ENCODE results near the gene SH3BP1.
"Not testable (repeated sequence)": the region's sequence is repeated elsewhere in the genome, so short reads cannot be mapped to it uniquely, and the experiment has no call there.

The SH3BP1 gene

DNA sequence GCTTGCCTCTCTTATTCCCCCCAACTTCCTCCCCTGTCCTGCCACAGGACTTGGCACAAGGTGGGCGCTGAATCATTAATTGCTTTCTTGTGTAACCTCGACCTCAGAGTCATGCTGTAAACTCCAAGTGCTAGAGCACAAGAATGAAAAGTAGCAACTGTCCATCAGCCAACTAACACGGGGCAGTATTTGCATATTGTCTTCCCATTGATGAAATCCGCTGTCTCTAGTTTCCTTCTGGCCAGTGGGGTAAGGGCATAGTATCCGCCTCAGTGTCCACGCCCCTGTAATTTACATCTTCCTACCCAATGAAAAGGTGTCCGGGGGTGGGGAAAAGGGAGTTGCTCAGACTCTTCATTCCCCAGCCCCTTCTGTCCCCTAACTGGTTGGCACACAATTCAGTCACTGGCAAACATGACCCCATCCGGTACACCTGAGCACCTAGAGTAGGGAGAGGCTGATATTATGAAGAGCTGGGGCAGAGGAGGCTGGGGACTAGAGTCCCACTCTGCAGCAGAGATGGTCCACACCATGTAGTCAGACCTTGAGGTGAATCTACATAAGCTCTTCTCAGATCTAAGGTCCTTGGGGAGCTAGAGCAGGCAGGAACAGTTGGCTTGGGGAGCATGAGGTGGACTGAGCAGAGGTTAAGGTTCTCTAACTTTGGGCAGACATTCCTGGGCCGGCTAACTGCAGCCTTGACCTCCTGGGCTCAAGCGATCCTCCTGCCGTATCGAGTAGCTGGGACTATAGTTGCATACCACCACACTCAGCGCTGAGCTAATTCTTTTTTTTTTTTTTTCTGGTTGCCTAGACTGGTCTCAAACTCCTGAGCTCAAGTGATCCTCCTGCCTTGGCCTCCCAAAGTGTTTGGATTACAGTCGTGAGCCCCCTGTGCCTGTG, 37.7 kb upstream of the SH3BP1 start:
- Histone ChIP-seq H3K27ac (no peak overlapping the region), H3K36me3 (replicated peaks) (no peaks in the 10 kb centered on the region), H3K4me3 (ENCODE audit: low read depth, low read length) (no peak overlapping the region), H3K27me3 (replicated peaks) (no peaks in the 10 kb centered on the region)
- in situ Hi-C loops (cut with HindIII; ENCODE audit: low pct_ligation_motif_present, low sequenced_read_pairs) = no loop called here
- no peak for TF ChIP-seq CTCF (IDR thresholded peaks at IDR 0.05; ENCODE audit: low read depth, low read length, missing control alignments)
- DNase-seq = peak; percentile 16

GRCh38 chr22:37602546-37603277, 36.8 kb upstream of the SH3BP1 start:
- H3K4me3 ChIP-seq (ENCODE audit: low read depth, low read length); in situ Hi-C loops (cut with HindIII; ENCODE audit: low pct_ligation_motif_present, low sequenced_read_pairs); H3K27me3 ChIP-seq (replicated peaks); DNase-seq; H3K36me3 ChIP-seq (replicated peaks); H3K27ac ChIP-seq: not testable (repeated sequence)

GRCh38 chr22:37604074-37604473, 35.4 kb upstream of the SH3BP1 start:
- DNase-seq = no peak
- in situ Hi-C loops (cut with HindIII; ENCODE audit: low pct_ligation_motif_present, low sequenced_read_pairs) = no loop called here
- Histone ChIP-seq H3K4me3 (ENCODE audit: low read depth, low read length) (no peak overlapping the region), H3K27ac (no peak overlapping the region), H3K36me3 (replicated peaks) (no peaks in the 10 kb centered on the region), H3K27me3 (replicated peaks) (no peaks in the 10 kb centered on the region)
- TF ChIP-seq CTCF (IDR thresholded peaks at IDR 0.05; ENCODE audit: low read depth, low read length, missing control alignments) = no peak

DNA sequence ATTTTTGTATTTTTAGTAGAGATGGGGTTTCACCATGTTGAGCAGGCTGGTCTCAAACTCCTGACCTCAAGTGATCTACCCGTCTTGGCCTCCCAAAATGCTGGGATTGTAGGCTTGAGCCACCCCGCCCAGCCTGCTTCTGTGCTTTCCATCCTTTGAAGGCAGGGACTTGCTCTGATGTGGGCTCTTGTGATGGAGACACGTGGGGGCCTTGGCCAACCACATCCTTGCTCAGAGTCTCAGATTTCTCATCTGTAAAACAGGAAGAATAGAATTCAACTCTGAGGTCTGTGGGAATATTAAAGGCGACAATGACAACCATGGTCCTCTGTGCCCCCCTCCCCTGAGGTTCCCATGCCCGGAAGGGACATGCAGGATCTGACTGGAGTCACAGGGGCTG, 34.6 kb upstream of the SH3BP1 start:
- DNase-seq = no peak
- no peaks in the 10 kb centered on the region for H3K27me3 ChIP-seq (replicated peaks)
- no peak overlapping the region for H3K27ac ChIP-seq
- no peak overlapping the region for H3K4me3 ChIP-seq (ENCODE audit: low read depth, low read length)
- H3K36me3 ChIP-seq (replicated peaks) = no peaks in the 10 kb centered on the region
- no peak for TF ChIP-seq CTCF (IDR thresholded peaks at IDR 0.05; ENCODE audit: low read depth, low read length, missing control alignments)
- in situ Hi-C loops (cut with HindIII; ENCODE audit: low pct_ligation_motif_present, low sequenced_read_pairs) = no loop called here

DNA sequence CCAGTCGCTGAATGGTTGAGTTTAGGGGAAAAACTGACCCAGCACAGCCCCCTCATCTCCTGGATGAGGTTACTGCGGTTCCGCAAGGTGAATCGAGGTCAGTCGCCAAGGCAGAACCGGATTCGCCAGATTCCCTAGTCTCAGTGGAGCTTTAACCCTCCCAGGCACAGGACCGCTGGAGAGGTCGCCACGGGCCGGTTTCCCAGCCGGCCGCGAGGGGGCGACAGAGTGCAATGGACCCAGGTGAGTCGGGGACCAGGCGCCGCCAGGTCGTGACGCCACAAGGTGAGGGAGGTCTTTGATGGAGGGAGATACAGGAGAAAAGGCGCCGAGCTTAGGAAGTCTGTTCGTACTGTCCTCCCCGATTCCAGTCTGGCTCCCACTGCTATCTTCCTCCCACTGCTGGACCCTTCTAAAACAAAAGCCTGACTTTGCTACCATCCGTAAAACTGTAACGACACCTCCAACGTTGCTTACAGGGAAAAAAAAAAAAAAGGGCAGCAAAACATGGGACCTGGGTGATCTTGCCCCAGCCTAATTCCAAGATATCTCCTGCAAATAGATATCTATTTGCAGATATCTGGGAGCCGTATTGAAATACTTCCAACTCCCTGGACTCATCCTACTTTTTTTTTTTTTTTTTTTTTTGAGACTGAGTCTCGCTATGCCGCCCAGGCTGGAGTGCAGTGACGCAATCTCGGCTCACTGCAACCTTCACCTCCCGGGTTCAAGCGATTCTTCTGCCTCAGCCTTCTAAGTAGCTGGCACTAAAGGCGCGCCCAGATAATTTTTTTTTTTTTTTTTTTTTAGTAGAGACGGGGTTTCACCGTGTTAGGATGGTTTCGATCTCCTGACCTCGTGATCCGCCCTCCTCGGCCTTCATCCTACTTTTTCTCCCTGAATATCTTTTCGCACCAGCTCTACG, 32.2 kb upstream of the SH3BP1 start:
- peak; percentile 99 for TF ChIP-seq CTCF (IDR thresholded peaks at IDR 0.05; ENCODE audit: low read depth, low read length, missing control alignments)
- DNase-seq = peak; percentile 29
- Histone ChIP-seq H3K36me3 (replicated peaks) (no peaks in the 10 kb centered on the region), H3K27ac (no peak overlapping the region), H3K27me3 (replicated peaks) (no peaks in the 10 kb centered on the region), H3K4me3 (ENCODE audit: low read depth, low read length) (peak overlapping the region; percentile 38)
- in situ Hi-C loops (cut with HindIII; ENCODE audit: low pct_ligation_motif_present, low sequenced_read_pairs) = no loop called here
